Gastrocnemius medialis (tissue), 4 donors: Measurements from ENCODE around the gene KIRREL1.

Experiments
- CTCF ChIP-seq, 5 experiments: fragments of 450-650 bp in 3 of 5; fragments of 200-600 bp in 2 of 5; sonication (generic) in 2 of 5; IDR thresholded peaks in 4 of 5; conservative IDR thresholded peaks in 1 of 5; 1 replicate in 4 of 5; 2 replicates in 1 of 5; pipeline ENCODE4 v1.5.1; 2016 to 2019; ENCODE audit warnings: antibody characterized with exemption in 5 of 5, mild to moderate bottlenecking in 3 of 5, moderate library complexity in 3 of 5
- POLR2A ChIP-seq, 2 donors: fragments of 450-650 bp; IDR thresholded peaks; one replicate each; pipeline ENCODE4 v1.6.1; 2017; ENCODE audit warnings: antibody characterized with exemption in 2 of 2, mild to moderate bottlenecking in 2 of 2, moderate library complexity in 2 of 2

- TF ChIP-seq POLR2A (IDR thresholded peaks at IDR 0.05) (peak; percentile 24 to 45), CTCF (IDR thresholded peaks at IDR 0.05 in 4 of 5, conservative IDR thresholded peaks at IDR 0.05 in 1 of 5) (no peak)
These were observed at the start of gene KIRREL1 for GRCh38 chr1:157993147-157993917.
